HS-5 (cell line): Measurements from ENCODE around the gene CFAP299.

ENCODE experiments used
- DNase-seq: peaks from one replicate; pipeline ENCODE4 v3.0.0-alpha.2; 2012; ENCODE audit warnings: low read depth

Gene CFAP299

GRCh38 chr4:80526697-80527096 lies 191.2 kb downstream of the CFAP299 start:
- no peak for DNase-seq

GRCh38 chr4:80529026-80529425 lies 193.5 kb downstream of the CFAP299 start:
- no peak for DNase-seq

DNA sequence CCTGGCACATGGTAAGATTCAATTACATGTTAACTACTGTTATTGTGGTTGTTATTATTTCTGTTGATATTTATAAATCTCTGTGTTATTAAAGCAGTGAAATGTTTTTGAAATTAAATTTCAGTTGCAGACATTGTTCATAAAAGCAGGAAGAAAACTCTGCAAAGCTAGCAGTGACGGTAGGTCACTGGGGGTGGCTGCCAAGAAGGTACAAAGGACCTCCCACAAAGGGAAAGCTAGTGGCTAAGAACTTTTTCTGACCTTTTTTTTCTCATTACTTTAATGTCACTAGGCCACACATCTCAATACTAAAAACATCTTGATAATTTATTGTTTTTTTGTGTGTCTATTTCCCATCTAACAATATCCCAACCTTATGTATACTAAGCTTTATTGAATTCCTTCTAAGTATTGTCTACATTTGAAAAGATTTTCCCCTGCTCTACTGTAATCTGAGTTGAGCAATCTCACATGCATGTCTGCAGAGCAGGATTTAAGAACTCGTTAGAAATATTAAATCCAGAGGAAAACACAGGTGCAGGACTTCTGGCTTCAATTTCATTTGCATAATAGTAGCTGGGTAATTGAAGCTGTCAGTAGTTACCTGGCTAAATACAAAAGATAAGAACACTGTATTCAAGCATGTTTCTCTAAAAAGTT lies 197.3 kb downstream of the CFAP299 start:
- no peak for DNase-seq

DNA sequence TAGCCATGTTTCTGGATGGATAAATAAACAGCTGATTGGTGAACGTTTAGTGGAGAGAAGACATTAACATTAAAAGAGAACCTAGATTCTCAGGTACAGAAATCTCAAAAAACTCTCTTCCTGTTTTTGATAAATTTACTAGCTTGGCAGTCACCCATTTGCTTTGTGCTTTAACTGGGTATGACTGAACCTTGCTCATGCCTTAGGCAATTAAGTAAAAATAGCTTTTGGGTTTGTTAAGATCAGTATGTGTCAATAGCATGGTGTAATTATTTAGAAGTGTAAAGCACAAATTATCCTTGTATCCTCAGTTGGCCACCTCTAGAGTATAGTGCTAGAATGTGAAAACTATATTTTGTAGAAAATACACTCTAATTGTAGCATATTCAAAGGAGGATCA lies 200.0 kb downstream of the CFAP299 start:
- no peak for DNase-seq

GRCh38 chr4:80538276-80538926 lies 202.9 kb downstream of the CFAP299 start:
- DNase-seq, result peak; percentile 52

- DNase-seq, result no peak
Observed at GRCh38 chr4:80539190-80539589, 203.7 kb downstream of the CFAP299 start.

DNA sequence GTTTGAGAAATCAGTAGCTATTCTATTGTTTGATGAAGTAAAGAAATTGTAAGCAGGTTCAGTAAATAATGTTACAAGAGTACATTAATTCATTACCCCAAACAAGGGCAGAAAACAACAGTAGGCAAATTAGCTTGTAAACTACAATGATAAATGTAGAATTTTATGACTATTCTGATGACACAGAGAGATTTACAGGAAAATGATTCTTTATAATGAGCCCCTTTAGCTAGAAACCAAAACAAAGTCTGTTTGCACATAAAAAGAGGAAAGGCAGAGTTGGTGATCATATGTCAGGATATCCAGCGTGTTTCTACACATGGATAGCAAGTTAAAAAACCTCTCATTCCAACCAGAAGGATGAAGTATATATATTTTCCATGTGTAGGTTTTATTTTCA lies 204.8 kb downstream of the CFAP299 start:
- no peak for DNase-seq

GRCh38 chr4:80540785-80541469 lies 205.4 kb downstream of the CFAP299 start:
- DNase-seq, result no peak

DNA sequence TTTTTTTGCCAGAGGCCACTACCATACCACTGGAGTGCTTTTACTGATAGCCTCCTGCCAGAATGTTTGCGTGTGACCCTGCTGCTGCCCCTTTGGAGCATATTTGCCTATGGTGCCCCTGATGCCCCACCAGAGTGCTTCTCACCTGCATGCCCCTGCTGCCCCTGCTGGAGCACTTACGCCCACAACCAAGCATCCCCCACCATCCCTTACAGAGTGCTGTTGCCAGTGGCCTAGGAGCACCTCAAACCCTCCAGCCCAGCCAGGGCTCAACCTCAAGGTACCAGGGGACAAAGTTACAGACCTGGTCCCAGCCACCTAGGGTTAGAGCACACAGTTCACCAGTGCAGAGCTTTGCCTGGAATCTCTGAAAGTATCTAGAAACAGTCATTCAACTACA lies 207.2 kb downstream of the CFAP299 start:
- DNase-seq, result no peak

- DNase-seq, result no peak
Observed at GRCh38 chr4:80560337-80560736, 224.8 kb downstream of the CFAP299 start.

- DNase-seq, result no peak
Observed at GRCh38 chr4:80566203-80566872, 230.8 kb downstream of the CFAP299 start.

DNA sequence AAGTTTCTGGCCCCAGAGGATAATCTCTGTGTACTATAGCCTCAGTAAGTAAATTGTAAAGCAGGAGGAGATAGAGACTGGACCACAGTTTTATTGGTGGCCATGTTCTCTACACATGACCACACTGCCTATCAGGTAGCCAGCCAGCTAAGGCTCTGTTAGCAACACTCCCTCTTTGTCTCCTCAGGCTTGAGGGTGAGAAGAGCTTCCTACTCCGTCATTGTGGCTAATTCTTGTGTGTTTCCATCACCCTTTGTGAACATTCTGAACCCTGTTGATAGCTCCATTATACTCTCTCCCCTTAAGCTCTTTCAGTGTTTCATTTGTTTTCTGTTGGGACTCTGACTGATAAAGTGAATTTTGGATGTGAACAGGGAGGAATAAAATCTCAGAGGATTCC lies 233.4 kb downstream of the CFAP299 start:
- no peak for DNase-seq

DNA sequence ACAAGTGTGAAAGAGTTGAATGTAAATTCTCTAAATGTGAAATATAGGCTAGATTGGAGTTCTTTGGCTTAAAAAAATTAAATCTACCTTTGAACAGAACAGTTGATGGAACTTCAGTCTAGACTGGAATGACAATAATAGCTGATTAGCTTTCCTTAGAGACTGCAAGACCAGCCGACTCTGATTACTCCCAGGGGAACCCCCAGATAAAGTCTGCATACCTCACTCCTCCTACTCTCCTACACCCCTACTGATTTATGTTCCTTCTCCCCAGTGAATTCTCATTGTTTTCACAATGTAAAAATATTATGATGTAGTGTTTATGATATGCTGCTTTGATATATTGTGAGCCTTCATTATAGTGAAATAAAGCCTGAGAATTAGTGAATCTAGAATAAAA lies 241.3 kb downstream of the CFAP299 start:
- DNase-seq, result no peak

DNA sequence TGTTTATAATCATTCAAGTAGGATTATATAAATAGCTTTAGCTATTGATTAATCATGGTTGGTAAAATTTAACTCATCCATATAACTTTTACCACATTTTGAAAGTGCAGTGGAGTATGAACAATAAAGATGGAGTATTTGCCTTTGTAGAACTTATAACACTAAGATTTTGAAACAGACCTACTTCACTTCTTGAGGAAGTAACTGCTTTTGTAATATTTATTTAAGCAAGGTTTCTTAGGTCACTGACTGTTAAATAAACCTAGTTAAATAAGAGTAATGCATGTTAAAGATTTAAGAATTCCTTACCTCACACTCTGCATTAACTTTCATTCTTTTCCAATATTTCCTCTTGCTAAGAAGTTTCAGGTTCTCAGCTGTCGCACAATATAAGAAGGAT lies 242.5 kb downstream of the CFAP299 start:
- no peak for DNase-seq

- DNase-seq, result no peak
Observed at GRCh38 chr4:80585542-80585941, 250.0 kb downstream of the CFAP299 start.

DNA sequence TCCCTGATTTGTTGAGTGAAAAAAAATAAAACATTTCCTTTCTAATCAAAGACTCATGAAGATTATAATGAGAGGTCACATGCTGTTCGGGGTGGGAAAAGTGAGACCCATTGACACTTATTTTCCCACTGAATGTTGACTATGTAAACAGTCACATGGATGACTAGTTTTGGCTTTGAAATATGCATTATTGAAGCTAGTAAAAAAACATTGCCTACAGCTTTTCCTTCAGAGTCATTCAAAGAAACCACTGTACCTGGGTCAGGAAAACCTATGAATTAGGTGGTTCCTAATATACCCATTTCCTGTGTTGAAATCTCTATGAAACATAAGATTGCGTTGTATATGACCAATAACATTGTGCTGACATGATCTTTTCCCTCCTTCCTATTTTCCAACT lies 251.2 kb downstream of the CFAP299 start:
- DNase-seq, result no peak

DNA sequence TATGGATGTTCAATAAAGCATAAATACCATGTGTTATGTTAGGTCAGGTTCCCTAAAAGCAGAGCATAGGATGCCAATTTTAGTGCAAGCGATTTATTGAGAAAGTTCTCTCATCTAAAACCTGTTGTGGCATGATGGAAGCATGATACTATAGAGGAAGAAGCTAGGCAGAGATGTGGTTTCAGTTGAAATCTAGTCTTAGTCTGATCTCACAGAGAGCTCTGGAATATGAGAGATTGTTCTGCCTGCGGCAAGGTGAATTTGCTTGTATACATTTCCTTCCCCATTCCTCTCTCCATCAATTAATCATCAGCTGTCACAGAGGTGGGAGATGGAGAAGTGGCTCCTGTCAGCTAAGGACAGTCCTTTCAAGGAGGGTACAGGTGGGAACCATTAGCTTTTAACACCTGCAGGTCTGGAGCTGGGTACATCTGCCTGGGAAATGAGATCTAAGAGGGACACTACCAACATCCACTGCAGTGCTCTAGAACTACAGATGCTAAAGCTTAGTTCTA lies 252.4 kb downstream of the CFAP299 start:
- no peak for DNase-seq

GRCh38 chr4:80592950-80593349 lies 257.4 kb downstream of the CFAP299 start:
- no peak for DNase-seq

DNA sequence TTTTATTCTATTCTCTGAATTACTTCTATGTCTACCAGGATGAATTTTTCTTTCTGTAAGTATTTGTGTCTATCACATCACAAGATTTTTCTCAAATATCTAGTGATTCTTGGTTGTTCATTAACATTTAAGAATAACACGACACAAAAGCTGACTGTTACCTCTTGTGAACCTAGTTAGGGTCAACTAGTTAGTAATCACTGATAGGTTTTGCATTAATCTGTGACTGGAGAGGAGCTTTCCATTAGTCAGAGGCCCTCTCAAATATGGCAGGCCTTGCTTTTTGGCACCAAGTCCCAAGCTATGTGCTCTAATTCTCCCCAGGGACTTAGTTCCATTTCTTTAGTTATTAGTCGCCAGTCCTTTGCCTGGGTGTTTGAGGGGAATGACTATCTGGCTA lies 259.2 kb downstream of the CFAP299 start:
- DNase-seq, result no peak

GRCh38 chr4:80608281-80608980 lies 272.9 kb downstream of the CFAP299 start:
- DNase-seq, result peak; percentile 20

GRCh38 chr4:80610199-80610598 lies 274.7 kb downstream of the CFAP299 start:
- no peak for DNase-seq
